HepG2 (cell line): ENCODE data around the gene TCAF1. TPM values are rescaled to one million over a fixed set of nuclear protein-coding genes. Genes with fewer than 3 reads are reported as not detected.

Source experiments
- ATAC-seq: fragments of 200-7000 bp; cut with Tn5 transposase; 3 replicates; pipeline ENCODE4 v1.9.1; 2020; ENCODE audit warnings: mild to moderate bottlenecking, moderate library complexity
- BruUV-seq: library from RNA; stranded (reverse); fragments of 400-500 nt; replicated peaks from 2 replicates; lab custom pipeline; 2021; lab: Mats Ljungman, UMichigan
- CTCF ChIA-PET: fragments of 300-600 bp; formaldehyde crosslinking; extraction: SDS; loops from one replicate; lab custom pipeline; 2021; ENCODE audit warnings: low total read pairs, inconsistent platforms, low intra/inter-chr PET ratio; lab: Yijun Ruan, JAX
- POLR2A ChIA-PET: fragments of 350-600 bp; sonication (Branson Sonifier 250); formaldehyde crosslinking; loops from one replicate; lab custom pipeline; 2020; ENCODE audit warnings: antibody characterized with exemption, inconsistent platforms; lab: Yijun Ruan, JAX
- DNase-seq: peaks from one replicate; pipeline ENCODE4 v3.0.0-alpha.2; 2015; ENCODE audit warnings: low spot score
- FAIRE-seq: peaks from 3 replicates; lab custom pipeline; 2011; peaks lifted over from hg19 to GRCh38; lab: Jason Lieb, UNC
- H2AFZ ChIP-seq: one replicate; pipeline ENCODE4 v1.6.1; 2011; ENCODE audit warnings: low read length, inconsistent platforms
- H3K27ac ChIP-seq: fragments of 300-600 bp; 3 replicates; pipeline ENCODE4 v1.8.0; 2011; ENCODE audit warnings: mixed run types, mild to moderate bottlenecking, mixed read lengths, low read length, inconsistent platforms; ENCODE audit not compliant: insufficient read depth; ENCODE audit errors: extremely low read length
- H3K27me3 ChIP-seq, 2 experiments: fragments of 200-600 bp in 1 of 2; 2 replicates in 1 of 2; 3 replicates in 1 of 2; pipeline versions ENCODE4 v1.6.0 to v1.8.0; 2011; ENCODE audit warnings: low read length in 2 of 2, mild to moderate bottlenecking in 2 of 2, moderate library complexity in 2 of 2, inconsistent platforms in 1 of 2; ENCODE audit not compliant: insufficient read depth in 2 of 2, control insufficient read depth in 1 of 2
- H3K36me3 ChIP-seq, 2 experiments: fragments of 200-600 bp in 1 of 2; replicated peaks in 1 of 2; 2 replicates in 1 of 2; 3 replicates in 1 of 2; pipeline versions ENCODE4 v1.5.1 to v1.8.0; 2011; ENCODE audit warnings: low read length in 2 of 2, inconsistent platforms in 1 of 2; ENCODE audit not compliant: insufficient read depth in 2 of 2, control insufficient read depth in 1 of 2
- H3K4me1 ChIP-seq: 2 replicates; pipeline ENCODE4 v1.5.1; 2012; ENCODE audit warnings: low read length, inconsistent platforms; ENCODE audit not compliant: insufficient read depth
- H3K4me2 ChIP-seq: 2 replicates; pipeline ENCODE4 v1.6.0; 2011; ENCODE audit warnings: low read depth, low read length, inconsistent platforms
- H3K4me3 ChIP-seq, 3 experiments: fragments of 200-600 bp in 1 of 3; sonication (generic), shearing (Covaris generic) in 1 of 3; replicated peaks in 1 of 3; 2 replicates each; pipeline ENCODE4 v1.5.1; 2011 to 2016; ENCODE audit warnings: low read length in 3 of 3, inconsistent platforms in 2 of 3, low read depth in 2 of 3, mild to moderate bottlenecking in 2 of 3, control low read depth in 1 of 3, mixed read lengths in 1 of 3; ENCODE audit not compliant: insufficient read depth in 1 of 3
- H3K79me2 ChIP-seq: one replicate; pipeline ENCODE4 v1.6.1; 2011; ENCODE audit warnings: low read length, inconsistent platforms; ENCODE audit not compliant: insufficient read depth
- H3K9ac ChIP-seq: 2 replicates; pipeline ENCODE4 v1.6.0; 2011; ENCODE audit warnings: mild to moderate bottlenecking, low read depth, low read length, inconsistent platforms; ENCODE audit not compliant: insufficient read depth
- H3K9me3 ChIP-seq: 2 replicates; pipeline ENCODE4 v1.5.1; 2012; ENCODE audit warnings: mild to moderate bottlenecking, low read length
- H4K20me1 ChIP-seq: 2 replicates; pipeline ENCODE4 v1.6.0; 2011; ENCODE audit warnings: inconsistent platforms, mild to moderate bottlenecking, low read length, moderate library complexity; ENCODE audit not compliant: insufficient read depth
- AHR ChIP-seq: IDR thresholded peaks from 2 replicates; pipeline ENCODE4 v1.6.1; 2018; ENCODE audit warnings: missing genetic modification reagents, missing compliant biosample characterization
- MLX ChIP-seq: IDR thresholded peaks from 2 replicates; pipeline ENCODE4 v1.6.1; 2016
- PREB ChIP-seq: sonication (generic); formaldehyde crosslinking; IDR thresholded peaks from 2 replicates; pipeline ENCODE4 v1.4.0; 2020; ENCODE audit warnings: missing genetic modification reagents
- ZBED4 ChIP-seq: sonication (generic); formaldehyde crosslinking; IDR thresholded peaks from 2 replicates; pipeline ENCODE4 v1.4.0; 2020; ENCODE audit warnings: missing genetic modification reagents, borderline replicate concordance
- ZHX1 ChIP-seq: sonication (generic); formaldehyde crosslinking; IDR thresholded peaks from 2 replicates; pipeline ENCODE4 v1.8.1; 2022; ENCODE audit warnings: low read depth, mild to moderate bottlenecking, missing genetic modification reagents
- ZNF570 ChIP-seq: sonication (generic); formaldehyde crosslinking; IDR thresholded peaks from 2 replicates; pipeline ENCODE4 v1.4.0; 2020; ENCODE audit warnings: mild to moderate bottlenecking, missing genetic modification reagents, borderline replicate concordance
- WGBS: methylation state at CpG from one replicate; pipeline ENCODE4 v1.1.6; 2017; ENCODE audit warnings: low lambda C conversion rate; 5-methylcytosine and 5-hydroxymethylcytosine counted together
- in situ Hi-C: cut with HindIII; loops from 2 replicates; pipeline ENCODE4 v1.10.0; 2017; ENCODE audit warnings: low pct_unique_long_range_greater_than_20kb; ENCODE audit not compliant: extremely low pct_ligation_motif_present
- intact Hi-C: fragments of 100-400 bp; cut with micrococcal nuclease; formaldehyde crosslinking; loops from one replicate; pipeline ENCODE4 v1.10.0; 2022; ENCODE audit not compliant: unreplicated experiment
- polyA plus RNA-seq, 8 experiments: library from polyadenylated mRNA; depleted of rRNA in 3 of 8; stranded (reverse) in 7 of 8; unstranded in 1 of 8; fragments of >200 nt; fragmentation: Illumina TruSeq in 4 of 8; extraction: Trizol in 4 of 8; gene quantifications; 2 replicates each; pipeline versions ENCODE4 v1.2.1 to v1.2.3, GENCODE V29; 2011 to 2016; ENCODE audit warnings: low read depth in 4 of 8, missing spikeins in 1 of 8, mixed read lengths in 1 of 8; ENCODE audit not compliant: insufficient read depth in 1 of 8
- total RNA-seq, 5 experiments: library from RNA; depleted of rRNA; stranded (reverse); fragments of >200 nt; fragmentation: Illumina TruSeq; extraction: Trizol; gene quantifications; 2 replicates each; pipeline ENCODE4 v1.2.3, GENCODE V29; 2016; ENCODE audit warnings: low read depth in 1 of 5

TCAF1 gene
- total and polyA plus RNA-seq, 2 of the 13 experiments (the other 11 are each of a cell fraction or from before 2014, with no cell fraction given), result 36.2 to 101 TPM

GRCh38 chr7:143849785-143850479 is 52.0 kb downstream of the TCAF1 start:
- H3K79me2 ChIP-seq, result no peaks in the 10 kb centered on the region
- no peak overlapping the region for H3K27ac ChIP-seq
- CTCF ChIA-PET, result no interaction called here
- H3K4me1 ChIP-seq, result no peaks in the 10 kb centered on the region
- intact Hi-C loops, result no loop called here
- POLR2A ChIA-PET, result no interaction called here
- no peak overlapping the region for H3K9ac ChIP-seq
- BruUV-seq, result no TSS peak
- no peaks in the 10 kb centered on the region for H3K27me3 ChIP-seq
- H3K4me2 ChIP-seq, result no peak overlapping the region
- ATAC-seq, result no peak; the same call in 2 of the 3 replicates
- no peak for DNase-seq
- TF ChIP-seq ZNF570 (CRISPR knock-in tag) (no peak), ZHX1 (CRISPR knock-in tag) (no peak), ZBED4 (CRISPR knock-in tag) (no peak), AHR (CRISPR knock-in tag) (no peak), PREB (CRISPR knock-in tag) (no peak), MLX (no peak)
- TF ChIP-seq, all 625 proteins: peak for 0
- in situ Hi-C loops, result no loop called here
- Histone ChIP-seq H3K4me3 (no peak overlapping the region), H3K9me3 (no peaks in the 10 kb centered on the region), H2AFZ (no peak overlapping the region), H4K20me1 (no peaks in the 10 kb centered on the region), H3K36me3 (no peaks in the 10 kb centered on the region)
- WGBS, result 54% methylated on average over 3 of the region's 3 CpGs
- no peak for FAIRE-seq
